Activated CD8-positive, alpha-beta T cell treated with anti-CD3 and anti-CD28 coated beads, Interleukin-2, amount 10 ng/mL, durations not matched to agents 7 days and 5 days (primary cell): ENCODE data around the gene ST6GALNAC3. TPM values are rescaled to one million over a fixed set of nuclear protein-coding genes. Genes with fewer than 3 reads are reported as not detected.
"Not testable (repeated sequence)": the region's sequence is repeated elsewhere in the genome, so short reads cannot be mapped to it uniquely, and the experiment has no call there.

Experiments
- ATAC-seq: fragments of 150-1000 bp; cut with Tn5 transposase; one replicate; pipeline ENCODE4 v1.10.0; 2021; ENCODE audit warnings: moderate library complexity
- CTCF ChIA-PET: fragments of 350-600 bp; sonication (Branson Sonifier 250); formaldehyde crosslinking; loops from one replicate; lab custom pipeline; 2021; ENCODE audit warnings: antibody characterized with exemption; lab: Charles Lee
- POLR2A ChIA-PET: fragments of 350-600 bp; sonication (Branson Sonifier 250); formaldehyde crosslinking; loops from one replicate; lab custom pipeline; 2021; ENCODE audit warnings: antibody characterized with exemption; lab: Charles Lee
- DNase-seq: peaks from one replicate; pipeline ENCODE4 v3.0.0-alpha.2; 2020
- H3K27ac Mint-ChIP-seq: one replicate; pipeline ENCODE4 v1.8.0; 2021; ENCODE audit warnings: mild to moderate bottlenecking, mixed read lengths
- H3K27me3 Mint-ChIP-seq: one replicate; pipeline ENCODE4 v1.8.0; 2021; ENCODE audit warnings: low read depth, mixed read lengths
- H3K36me3 Mint-ChIP-seq: one replicate; pipeline ENCODE4 v1.8.0; 2021; ENCODE audit warnings: low read depth, mixed read lengths
- H3K4me1 Mint-ChIP-seq: one replicate; pipeline ENCODE4 v1.8.0; 2021; ENCODE audit warnings: low read depth, mixed read lengths
- H3K4me3 Mint-ChIP-seq: one replicate; pipeline ENCODE4 v1.8.0; 2021; ENCODE audit warnings: mild to moderate bottlenecking, mixed read lengths
- H3K9me3 Mint-ChIP-seq: one replicate; pipeline ENCODE4 v1.8.0; 2022; ENCODE audit warnings: mixed read lengths; ENCODE audit not compliant: insufficient read depth
- total RNA-seq, 2 experiments: library from RNA; stranded (reverse); gene quantifications; one replicate each; pipeline ENCODE4 v1.2.3, GENCODE V29; 2021

The ST6GALNAC3 gene
- total RNA-seq, 2 experiments from 2014 or later = 0.50 TPM; not detected in 1

GRCh38 chr1:76110666-76111065, 36.1 kb downstream of the ST6GALNAC3 start:
- ChIA-PET CTCF (no interaction called here), POLR2A (no interaction called here)
- H3K27me3 Mint-ChIP-seq = peaks cover 16% of the 10 kb centered on the region
- no peak overlapping the region for H3K4me3 Mint-ChIP-seq
- H3K9me3 Mint-ChIP-seq = no peaks in the 10 kb centered on the region
- ATAC-seq (no peak), DNase-seq (no peak)
- H3K36me3 Mint-ChIP-seq = no peaks in the 10 kb centered on the region
- H3K4me1 Mint-ChIP-seq = no peaks in the 10 kb centered on the region
- H3K27ac Mint-ChIP-seq = no peak overlapping the region

DNA sequence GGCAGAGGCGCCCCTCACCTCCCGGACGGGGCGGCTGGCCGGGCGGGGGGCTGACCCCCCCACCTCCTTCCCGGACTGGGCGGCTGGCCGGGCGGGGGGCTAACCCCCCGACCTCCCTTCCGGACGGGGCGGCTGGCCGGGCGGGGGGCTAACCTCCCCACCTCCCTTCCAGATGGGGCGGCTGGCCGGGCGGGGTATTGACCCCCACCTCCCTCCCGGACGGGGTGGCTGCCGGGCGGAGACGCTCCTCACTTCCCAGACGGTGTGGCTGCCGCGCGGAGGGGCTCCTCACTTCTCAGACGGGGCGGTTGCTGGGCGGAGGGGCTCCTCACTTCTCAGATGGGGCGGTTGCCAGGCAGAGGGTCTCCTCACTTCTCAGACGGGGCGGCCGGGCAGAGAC, 37.8 kb downstream of the ST6GALNAC3 start:
- DNase-seq, CTCF ChIA-PET, POLR2A ChIA-PET, ATAC-seq, H3K4me3 Mint-ChIP-seq, H3K27me3 Mint-ChIP-seq, H3K36me3 Mint-ChIP-seq, H3K4me1 Mint-ChIP-seq, H3K9me3 Mint-ChIP-seq, H3K27ac Mint-ChIP-seq: not testable (repeated sequence)

DNA sequence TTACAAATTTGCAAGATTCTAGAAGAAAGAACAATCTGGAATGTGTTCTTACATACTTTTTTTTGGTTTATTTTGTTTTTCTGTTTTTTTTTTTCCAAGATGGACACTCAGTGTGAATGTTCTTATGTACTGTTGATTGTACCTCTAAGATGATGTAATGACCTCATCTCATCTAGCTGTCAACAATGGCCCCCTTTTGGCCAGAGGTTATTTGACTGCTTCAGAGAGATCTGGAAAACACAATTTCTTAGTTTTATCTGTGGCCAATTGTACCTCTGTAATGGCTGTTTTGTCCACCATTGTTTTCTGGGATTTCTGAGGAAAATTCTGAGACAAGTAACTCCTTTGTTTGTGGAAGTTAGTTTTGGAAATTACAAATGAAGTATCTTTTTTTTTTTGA, 38.9 kb downstream of the ST6GALNAC3 start:
- ATAC-seq = no peak
- ChIA-PET POLR2A (no interaction called here), CTCF (no interaction called here)
- Mint-ChIP-seq H3K4me1 (no peaks in the 10 kb centered on the region), H3K36me3 (no peaks in the 10 kb centered on the region), H3K4me3 (no peak overlapping the region), H3K9me3 (no peaks in the 10 kb centered on the region), H3K27ac (no peak overlapping the region), H3K27me3 (peaks cover 2% of the 10 kb centered on the region)
- DNase-seq = no peak

DNA sequence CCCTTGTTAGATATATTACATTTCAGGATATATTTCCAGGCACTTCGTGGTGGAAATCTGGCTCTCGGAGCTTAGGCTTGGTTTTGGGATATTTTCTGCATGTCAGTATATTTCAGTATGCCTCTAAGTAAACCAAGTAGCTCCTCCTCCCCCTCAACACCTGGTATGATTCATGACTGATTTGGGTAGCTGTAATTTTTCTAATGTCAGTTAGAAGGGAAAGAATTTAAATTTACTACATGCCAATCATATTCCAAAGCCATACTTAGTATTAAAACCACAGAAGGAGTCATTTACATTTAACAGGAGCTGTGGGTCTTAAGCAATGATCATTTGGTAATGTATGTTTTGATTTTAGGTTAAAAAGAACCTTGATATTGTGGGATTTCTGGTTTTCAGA, 40.6 kb downstream of the ST6GALNAC3 start:
- no peaks in the 10 kb centered on the region for H3K4me1 Mint-ChIP-seq
- H3K4me3 Mint-ChIP-seq = no peak overlapping the region
- ChIA-PET CTCF (no interaction called here), POLR2A (no interaction called here)
- DNase-seq = no peak
- H3K27ac Mint-ChIP-seq = no peak overlapping the region
- no peak for ATAC-seq
- H3K9me3 Mint-ChIP-seq = no peaks in the 10 kb centered on the region
- no peaks in the 10 kb centered on the region for H3K27me3 Mint-ChIP-seq
- H3K36me3 Mint-ChIP-seq = no peaks in the 10 kb centered on the region

DNA sequence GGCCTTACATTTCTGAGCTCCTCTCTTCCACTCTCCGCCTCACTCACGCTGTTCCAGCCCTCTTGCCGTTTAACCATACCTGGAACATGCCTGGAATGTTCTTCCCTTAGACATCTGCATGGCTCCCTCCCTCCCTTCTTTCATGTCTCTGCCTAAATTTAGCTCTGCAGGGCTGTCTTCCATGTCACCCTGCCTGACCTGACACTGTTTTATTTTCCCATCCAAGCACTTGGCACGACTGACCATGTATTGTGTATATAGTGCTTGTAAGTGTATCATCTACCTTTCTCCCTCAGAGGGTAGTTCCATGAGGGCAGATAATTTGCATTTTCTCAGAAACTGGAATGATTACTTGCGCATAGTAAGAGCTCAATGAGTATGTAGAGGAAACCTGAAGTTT, 47.3 kb downstream of the ST6GALNAC3 start:
- ChIA-PET CTCF (interaction anchor here (0.8 to 1.1 kb wide), 2 partner anchors 14 to 32 kb away, joined by 3 read pairs; no protein-coding TSS in a partner anchor), POLR2A (interaction anchor here (0.6 kb wide), 1 partner anchor 427 kb away, joined by 6 read pairs; no protein-coding TSS in a partner anchor)
- Mint-ChIP-seq H3K4me1 (no peaks in the 10 kb centered on the region), H3K27me3 (no peaks in the 10 kb centered on the region), H3K36me3 (no peaks in the 10 kb centered on the region), H3K9me3 (no peaks in the 10 kb centered on the region), H3K4me3 (no peak overlapping the region), H3K27ac (no peak overlapping the region)
- ATAC-seq (no peak), DNase-seq (no peak)

DNA sequence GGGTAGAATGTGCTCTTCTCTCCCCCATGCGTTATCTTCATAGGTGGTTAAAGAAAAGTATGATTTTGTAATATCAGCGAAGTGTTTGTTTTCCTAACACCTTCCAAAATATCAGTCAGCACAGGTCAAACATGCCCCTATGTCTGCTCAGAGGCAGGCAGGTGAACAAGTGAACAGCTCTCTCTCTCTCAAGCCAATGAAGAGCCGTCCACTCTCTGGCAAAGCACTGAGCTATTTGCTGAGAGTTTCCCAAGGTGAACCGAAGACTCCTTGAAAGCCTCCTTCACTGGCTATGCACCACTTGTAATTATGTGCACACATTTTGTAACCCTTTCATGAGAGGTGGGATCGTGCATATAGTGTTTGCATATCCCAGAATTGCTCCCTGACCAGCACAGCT, 47.7 kb downstream of the ST6GALNAC3 start:
- Mint-ChIP-seq H3K36me3 (no peaks in the 10 kb centered on the region), H3K4me3 (no peak overlapping the region), H3K9me3 (no peaks in the 10 kb centered on the region), H3K4me1 (no peaks in the 10 kb centered on the region), H3K27me3 (no peaks in the 10 kb centered on the region), H3K27ac (no peak overlapping the region)
- no peak for ATAC-seq
- CTCF ChIA-PET = interaction anchor here (0.8 to 1.2 kb wide), 3 partner anchors 13 to 131 kb away, joined by 3 read pairs; no protein-coding TSS in a partner anchor
- POLR2A ChIA-PET = interaction anchor here (0.6 kb wide), 1 partner anchor 427 kb away, joined by 6 read pairs; no protein-coding TSS in a partner anchor
- DNase-seq = no peak

GRCh38 chr1:76123411-76124064, 49.0 kb downstream of the ST6GALNAC3 start:
- H3K27me3 Mint-ChIP-seq, POLR2A ChIA-PET, H3K36me3 Mint-ChIP-seq, H3K9me3 Mint-ChIP-seq, ATAC-seq, H3K4me3 Mint-ChIP-seq, DNase-seq, H3K27ac Mint-ChIP-seq, H3K4me1 Mint-ChIP-seq: not testable (repeated sequence)
- CTCF ChIA-PET = interaction anchor here (1.2 to 1.3 kb wide), 3 partner anchors 18 to 132 kb away, joined by 3 to 4 read pairs (median 3); no protein-coding TSS in a partner anchor

DNA sequence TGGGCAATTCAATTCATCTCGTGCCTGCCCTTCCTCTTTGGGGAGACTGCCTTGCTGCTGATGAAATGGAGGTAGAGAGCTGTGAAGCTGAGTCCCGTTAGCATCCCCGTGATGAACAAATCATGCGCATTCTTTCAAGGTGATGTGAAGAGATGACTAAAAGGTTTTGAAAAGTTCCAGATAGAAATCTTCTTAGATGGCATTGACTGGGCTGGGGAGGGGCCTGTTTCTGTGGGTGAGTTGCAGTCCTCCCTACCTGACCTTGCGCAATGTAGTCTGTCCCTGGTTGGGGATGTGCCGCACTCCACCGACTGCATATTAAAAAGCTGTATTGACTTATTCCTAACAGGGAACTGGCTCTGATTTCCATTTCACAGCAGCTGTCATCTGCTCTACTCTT, 49.6 kb downstream of the ST6GALNAC3 start:
- H3K4me1 Mint-ChIP-seq = no peaks in the 10 kb centered on the region
- ATAC-seq (no peak), DNase-seq (no peak)
- no peaks in the 10 kb centered on the region for H3K27me3 Mint-ChIP-seq
- no peak overlapping the region for H3K4me3 Mint-ChIP-seq
- H3K27ac Mint-ChIP-seq = no peak overlapping the region
- CTCF ChIA-PET = interaction anchor here (1.2 kb wide), 1 partner anchor 30 kb away, joined by 4 read pairs; no protein-coding TSS in a partner anchor
- H3K36me3 Mint-ChIP-seq = no peaks in the 10 kb centered on the region
- POLR2A ChIA-PET = no interaction called here
- no peaks in the 10 kb centered on the region for H3K9me3 Mint-ChIP-seq

DNA sequence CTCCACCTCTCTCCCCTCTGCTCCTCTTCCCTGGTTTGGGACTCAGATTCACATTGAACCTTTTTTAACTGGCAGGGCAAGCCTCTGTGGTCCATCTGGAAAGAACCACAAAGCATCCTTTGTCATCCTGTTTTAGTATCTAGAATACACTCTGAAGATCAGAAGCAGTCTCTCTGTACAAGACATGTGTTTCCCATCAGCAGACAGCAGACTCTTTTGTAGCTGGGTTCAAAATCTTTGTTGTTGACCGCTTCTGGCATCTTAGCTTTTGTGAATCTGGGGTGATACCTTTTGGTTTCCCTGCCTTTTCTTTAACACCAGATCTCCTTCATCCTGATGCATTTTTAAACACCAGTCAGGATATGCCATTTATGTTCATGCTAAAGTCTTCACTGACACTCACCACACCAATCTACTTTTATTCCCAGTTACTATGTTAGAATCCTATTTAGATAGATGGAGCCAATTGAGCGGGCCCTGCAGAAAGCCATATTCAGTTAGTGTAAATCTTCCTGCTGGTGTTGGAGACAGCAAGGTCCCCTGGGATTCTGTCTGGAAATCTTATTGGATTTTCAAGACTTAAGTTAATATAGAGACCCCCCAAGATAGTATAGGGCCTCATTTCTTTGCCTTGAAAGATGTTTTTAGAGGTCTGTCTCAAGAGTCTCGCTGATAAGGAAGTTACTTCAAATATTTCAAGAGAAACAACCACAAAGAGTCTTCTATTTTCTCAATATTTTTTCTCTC, 51.1 kb downstream of the ST6GALNAC3 start:
- ATAC-seq (no peak), DNase-seq (no peak)
- ChIA-PET POLR2A (no interaction called here), CTCF (no interaction called here)
- Mint-ChIP-seq H3K4me1 (no peaks in the 10 kb centered on the region), H3K36me3 (no peaks in the 10 kb centered on the region), H3K9me3 (no peaks in the 10 kb centered on the region), H3K27ac (no peak overlapping the region), H3K27me3 (no peaks in the 10 kb centered on the region), H3K4me3 (no peak overlapping the region)

DNA sequence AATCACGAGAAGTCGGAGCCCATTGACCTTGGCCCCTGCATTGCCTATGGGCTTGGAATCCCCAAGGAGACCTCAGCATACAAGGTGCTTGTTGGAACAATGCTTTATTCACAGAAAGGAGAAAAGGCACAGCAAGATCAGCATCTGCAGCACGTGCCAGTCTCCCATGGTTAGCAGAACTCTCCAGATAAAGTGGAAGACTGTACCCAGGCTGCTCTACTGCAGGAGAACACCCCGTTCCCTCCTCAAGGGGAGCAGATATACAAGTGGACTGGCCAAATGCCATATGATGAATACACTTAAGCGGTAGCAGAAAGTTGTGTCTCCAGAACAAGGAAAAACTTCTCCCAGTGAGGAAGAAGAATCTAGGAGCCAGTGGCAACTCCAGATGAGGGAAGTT, 53.5 kb downstream of the ST6GALNAC3 start:
- Mint-ChIP-seq H3K27ac (no peak overlapping the region), H3K27me3 (no peaks in the 10 kb centered on the region), H3K4me1 (no peaks in the 10 kb centered on the region), H3K4me3 (no peak overlapping the region), H3K9me3 (no peaks in the 10 kb centered on the region), H3K36me3 (no peaks in the 10 kb centered on the region)
- ChIA-PET CTCF (no interaction called here), POLR2A (no interaction called here)
- ATAC-seq (no peak), DNase-seq (no peak)

GRCh38 chr1:76129731-76130130, 55.2 kb downstream of the ST6GALNAC3 start:
- DNase-seq = no peak
- Mint-ChIP-seq H3K4me1 (no peaks in the 10 kb centered on the region), H3K4me3 (no peak overlapping the region)

GRCh38 chr1:76130992-76131391, 56.4 kb downstream of the ST6GALNAC3 start:
- DNase-seq (no peak), ATAC-seq (no peak)
- ChIA-PET POLR2A (no interaction called here), CTCF (no interaction called here)
- no peaks in the 10 kb centered on the region for H3K36me3 Mint-ChIP-seq
- no peaks in the 10 kb centered on the region for H3K4me1 Mint-ChIP-seq
- no peaks in the 10 kb centered on the region for H3K9me3 Mint-ChIP-seq
- no peaks in the 10 kb centered on the region for H3K27me3 Mint-ChIP-seq
- H3K4me3 Mint-ChIP-seq = no peak overlapping the region
- H3K27ac Mint-ChIP-seq = no peak overlapping the region

More at GRCh38 chr1:76129731-76130130, 55.2 kb downstream of the ST6GALNAC3 start:
- Mint-ChIP-seq H3K36me3 (no peaks in the 10 kb centered on the region), H3K27me3 (no peaks in the 10 kb centered on the region), H3K27ac (no peak overlapping the region), H3K9me3 (no peaks in the 10 kb centered on the region)
- ATAC-seq = no peak
- CTCF ChIA-PET = no interaction called here
- POLR2A ChIA-PET = no interaction called here
